GM04503 (cell line): Measurements from ENCODE around the gene FBLN5.

Experiments
- DNase-seq: peaks from one replicate; pipeline ENCODE4 v3.0.0-alpha.2; 2012; ENCODE audit warnings: low read depth

Gene FBLN5

GRCh38 chr14:91946622-91947474, 646 bp downstream of the FBLN5 start:
- no peak for DNase-seq

- DNase-seq, result no peak
These were observed 1.5 kb downstream of the FBLN5 start for GRCh38 chr14:91945751-91946621.

- DNase-seq, result no peak
These were observed 4.5 kb downstream of the FBLN5 start for GRCh38 chr14:91942946-91943345.

GRCh38 chr14:91942128-91942527, 5.4 kb downstream of the FBLN5 start:
- DNase-seq, result no peak

- DNase-seq, result no peak
These were observed 7.3 kb downstream of the FBLN5 start for GRCh38 chr14:91940209-91940608.

GRCh38 chr14:91935586-91935985, 11.9 kb downstream of the FBLN5 start:
- no peak for DNase-seq

GRCh38 chr14:91934554-91935285, 12.8 kb downstream of the FBLN5 start:
- DNase-seq, result no peak

- no peak for DNase-seq
These were observed 15.9 kb downstream of the FBLN5 start for GRCh38 chr14:91931478-91932088.

GRCh38 chr14:91929700-91930099, 17.8 kb downstream of the FBLN5 start:
- no peak for DNase-seq

- no peak for DNase-seq
These were observed 19.7 kb downstream of the FBLN5 start for GRCh38 chr14:91927800-91928199.

- no peak for DNase-seq
These were observed 20.3 kb downstream of the FBLN5 start for GRCh38 chr14:91927191-91927590.

GRCh38 chr14:91926131-91926890, 21.2 kb downstream of the FBLN5 start:
- no peak for DNase-seq

- no peak for DNase-seq
These were observed 21.8 kb downstream of the FBLN5 start for GRCh38 chr14:91925727-91926121.

GRCh38 chr14:91925001-91925726, 22.3 kb downstream of the FBLN5 start:
- no peak for DNase-seq

- no peak for DNase-seq
These were observed 27.0 kb downstream of the FBLN5 start for GRCh38 chr14:91920526-91920925.

GRCh38 chr14:91919814-91920213, 27.7 kb downstream of the FBLN5 start:
- peak; percentile 53 for DNase-seq

GRCh38 chr14:91918186-91918883, 29.2 kb downstream of the FBLN5 start:
- DNase-seq, result no peak

GRCh38 chr14:91912035-91912434, 35.5 kb downstream of the FBLN5 start:
- DNase-seq, result no peak

GRCh38 chr14:91911474-91912032, 35.9 kb downstream of the FBLN5 start:
- DNase-seq, result no peak

- no peak for DNase-seq
These were observed 37.3 kb downstream of the FBLN5 start for GRCh38 chr14:91910196-91910595.
